Testis (tissue), 2 donors: Measurements from ENCODE around the gene SVIL.
"Not testable (repeated sequence)": the region's sequence is repeated elsewhere in the genome, so short reads cannot be mapped to it uniquely, and the experiment has no call there.

Experiments used
- CTCF ChIP-seq, 3 experiments: fragments of 450-650 bp in 2 of 3; fragments of 200-600 bp in 1 of 3; sonication (generic) in 1 of 3; IDR thresholded peaks; one replicate each; pipeline ENCODE4 v1.5.1; 2016 to 2019; ENCODE audit warnings: antibody characterized with exemption in 3 of 3, mild to moderate bottlenecking in 2 of 3, moderate library complexity in 1 of 3
- POLR2A ChIP-seq: fragments of 450-650 bp; IDR thresholded peaks from one replicate; pipeline ENCODE4 v1.6.1; 2017; ENCODE audit warnings: antibody characterized with exemption, mild to moderate bottlenecking, moderate library complexity

DNA sequence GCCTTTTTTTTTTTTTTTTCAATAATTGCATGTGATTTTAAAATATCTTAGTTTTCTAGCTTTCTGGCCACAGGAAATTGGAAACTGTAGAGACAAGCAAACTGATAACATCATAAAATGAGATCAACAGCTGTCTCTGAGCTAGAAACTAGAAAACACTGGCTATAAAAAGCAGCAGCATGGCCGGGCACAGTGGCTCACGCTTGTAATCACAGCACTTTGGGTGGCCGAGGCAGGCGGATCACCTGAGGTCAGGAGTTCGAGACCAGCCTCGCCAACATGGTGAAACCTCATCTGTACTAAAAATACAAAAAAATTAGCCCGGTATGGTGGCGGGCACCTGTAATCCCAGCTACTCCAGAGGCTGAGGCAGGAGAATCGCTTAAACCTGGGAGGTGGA, 81.7 kb downstream of the SVIL start:
- not testable (repeated sequence) for TF ChIP-seq CTCF (IDR thresholded peaks at IDR 0.05); POLR2A
